C1 segment of cervical spinal cord (tissue), 14 donors: Measurements from ENCODE around the gene THBS4.
A peak's percentile ranks its signal among the peaks of the same experiment; 100 is the strongest.
"Not testable (repeated sequence)": the region's sequence is repeated elsewhere in the genome, so short reads cannot be mapped to it uniquely, and the experiment has no call there.

Experiments used
- DNase-seq, 14 donors: peaks; one replicate each; lab custom pipeline; 2025; lab: John Stamatoyannopoulos, UW

THBS4 gene

DNA sequence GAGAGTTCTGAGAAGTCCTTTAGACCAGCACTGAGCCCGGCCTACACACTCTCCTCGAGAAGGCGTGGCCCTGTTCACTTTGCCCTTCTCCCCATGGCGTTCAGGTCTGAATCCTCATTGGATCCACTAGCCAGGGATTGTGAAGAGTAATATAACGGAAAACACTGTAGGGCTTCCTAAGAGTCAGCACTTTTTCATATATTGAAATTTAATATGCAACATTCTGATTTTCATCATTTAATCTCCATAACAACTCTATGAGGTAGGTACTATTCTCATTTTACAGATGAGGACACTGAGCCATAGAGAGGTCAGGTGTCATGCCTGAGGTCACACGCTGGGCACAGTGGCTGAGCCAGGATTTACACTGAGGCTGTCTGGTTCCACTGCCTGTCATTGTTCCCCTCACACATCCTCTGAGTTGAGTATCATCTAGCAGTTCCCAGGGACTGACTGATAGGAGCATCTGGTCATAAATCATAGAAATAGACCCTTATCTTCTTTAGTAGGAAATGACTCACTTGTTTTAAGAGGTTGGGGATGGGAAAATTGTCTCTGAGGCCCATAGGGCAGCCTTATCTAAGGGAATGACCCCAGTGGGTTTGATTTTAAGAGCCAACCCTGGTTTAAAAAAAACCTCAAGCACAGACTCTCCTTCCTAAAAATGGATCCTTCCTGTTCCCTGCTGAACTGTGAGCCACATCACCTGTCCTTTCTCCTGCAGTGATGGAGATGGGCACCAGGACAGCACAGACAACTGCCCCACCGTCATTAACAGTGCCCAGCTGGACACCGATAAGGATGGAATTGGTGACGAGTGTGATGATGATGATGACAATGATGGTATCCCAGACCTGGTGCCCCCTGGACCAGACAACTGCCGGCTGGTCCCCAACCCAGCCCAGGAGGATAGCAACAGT lies 41.2 kb downstream of the THBS4 start:
- DNase-seq = no peak

DNA sequence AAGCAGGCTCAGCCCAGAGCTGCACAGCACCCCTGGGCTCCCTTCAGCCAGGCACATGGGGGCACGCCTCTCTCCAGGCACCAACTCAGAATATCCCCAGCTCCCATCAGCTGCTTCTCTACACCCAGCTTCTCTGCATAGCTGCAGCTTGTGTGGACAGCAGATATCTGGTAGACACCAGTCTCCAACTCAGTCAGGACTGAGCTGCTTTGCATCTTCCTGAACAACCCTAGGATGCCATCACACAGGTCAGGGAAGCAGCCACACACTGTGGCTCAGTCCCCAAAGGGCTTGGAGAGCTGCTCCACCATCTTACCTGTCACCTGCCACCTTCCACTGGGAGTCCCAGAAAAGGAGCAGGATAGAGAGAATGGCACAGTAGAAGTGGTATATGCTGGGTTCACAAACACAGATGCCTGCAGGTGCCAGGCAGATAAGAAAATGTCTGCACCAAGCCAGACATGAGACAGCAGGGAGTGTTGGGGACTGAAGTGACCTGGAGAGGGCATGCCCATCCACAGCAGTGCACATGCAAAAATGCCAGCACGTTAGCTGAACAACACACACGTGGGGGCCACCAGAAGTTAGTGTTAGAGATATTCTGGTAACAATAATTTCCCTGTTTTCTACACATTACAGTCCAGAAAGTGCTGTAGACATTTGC lies 42.0 kb downstream of the THBS4 start:
- no peak for DNase-seq

DNA sequence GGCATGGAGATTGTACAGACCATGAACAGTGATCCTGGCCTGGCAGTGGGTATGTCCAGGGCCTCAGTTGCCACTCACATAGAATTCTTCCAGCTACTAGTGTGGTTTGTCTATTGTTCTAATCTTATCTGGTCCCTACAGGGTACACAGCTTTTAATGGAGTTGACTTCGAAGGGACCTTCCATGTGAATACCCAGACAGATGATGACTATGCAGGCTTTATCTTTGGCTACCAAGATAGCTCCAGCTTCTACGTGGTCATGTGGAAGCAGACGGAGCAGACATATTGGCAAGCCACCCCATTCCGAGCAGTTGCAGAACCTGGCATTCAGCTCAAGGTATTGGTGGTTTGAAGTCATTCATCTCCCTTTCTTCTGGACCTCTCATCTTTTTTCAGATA lies 43.8 kb downstream of the THBS4 start:
- DNase-seq = no peak

DNA sequence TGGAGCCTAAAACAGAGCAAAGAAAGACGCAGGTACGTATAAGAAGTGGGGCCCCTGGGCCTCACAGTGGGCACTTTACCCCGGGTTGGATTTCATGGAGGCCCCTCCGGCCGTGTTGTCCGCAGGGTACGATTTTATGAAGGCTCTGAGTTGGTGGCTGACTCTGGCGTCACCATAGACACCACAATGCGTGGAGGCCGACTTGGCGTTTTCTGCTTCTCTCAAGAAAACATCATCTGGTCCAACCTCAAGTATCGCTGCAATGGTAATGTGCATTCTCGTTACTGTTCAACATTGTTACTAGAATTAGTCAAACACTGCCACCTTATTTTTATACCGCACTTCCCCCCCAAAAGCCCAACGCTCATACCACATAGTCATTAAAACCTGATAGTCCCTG lies 47.1 kb downstream of the THBS4 start:
- no peak for DNase-seq

- DNase-seq = peak in 12 of 14 donors; percentile 14 to 74 (median 50)
Observed at GRCh38 chr5:80082731-80083100, 47.6 kb downstream of the THBS4 start.

DNA sequence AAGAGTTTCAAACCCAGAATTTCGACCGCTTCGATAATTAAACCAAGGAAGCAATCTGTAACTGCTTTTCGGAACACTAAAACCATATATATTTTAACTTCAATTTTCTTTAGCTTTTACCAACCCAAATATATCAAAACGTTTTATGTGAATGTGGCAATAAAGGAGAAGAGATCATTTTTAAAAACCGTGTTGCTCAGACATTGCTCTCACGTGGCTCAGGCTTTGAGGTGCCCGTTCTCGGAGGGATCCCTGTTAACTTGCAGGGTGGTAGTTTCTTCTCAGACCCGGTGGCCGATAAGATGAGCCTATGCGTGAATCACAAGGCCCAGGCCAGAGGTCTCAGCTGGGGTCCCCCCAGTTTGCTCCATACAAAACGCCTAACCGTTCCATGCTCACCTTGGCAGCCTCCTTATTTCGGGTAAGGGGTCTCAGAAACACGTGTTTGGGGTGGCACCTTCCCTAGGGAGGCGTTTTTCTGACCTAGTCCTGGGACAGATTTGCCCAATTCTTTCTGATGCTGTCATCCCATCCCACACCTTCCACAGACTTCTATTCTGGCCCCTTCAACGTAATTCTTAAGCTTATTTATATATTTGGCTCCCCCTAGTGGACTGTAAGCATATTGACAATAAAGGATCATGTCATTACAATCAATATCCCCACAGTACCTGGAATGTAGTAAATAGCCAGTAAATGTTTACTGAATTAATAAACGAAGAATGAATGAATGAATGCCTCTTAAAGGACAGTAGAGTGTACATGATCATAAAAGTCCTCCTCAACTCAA lies 48.1 kb downstream of the THBS4 start:
- DNase-seq = peak in 8 of 14 donors; percentile 7 to 54 (median 28)

DNA sequence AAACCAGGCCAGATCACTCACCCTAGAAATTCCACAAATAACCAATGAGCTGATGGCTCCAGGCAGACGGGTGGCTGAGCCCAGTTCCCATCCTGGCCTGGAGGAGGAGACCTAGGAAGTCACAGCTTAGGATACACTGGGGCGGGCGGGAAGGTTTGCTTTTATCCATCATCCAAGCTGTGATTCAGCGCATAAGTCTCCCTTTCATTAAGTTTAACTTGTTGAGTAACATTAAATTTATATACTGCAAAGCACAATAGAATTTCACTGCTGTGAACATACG lies 55.7 kb downstream of the THBS4 start:
- DNase-seq = no peak

DNA sequence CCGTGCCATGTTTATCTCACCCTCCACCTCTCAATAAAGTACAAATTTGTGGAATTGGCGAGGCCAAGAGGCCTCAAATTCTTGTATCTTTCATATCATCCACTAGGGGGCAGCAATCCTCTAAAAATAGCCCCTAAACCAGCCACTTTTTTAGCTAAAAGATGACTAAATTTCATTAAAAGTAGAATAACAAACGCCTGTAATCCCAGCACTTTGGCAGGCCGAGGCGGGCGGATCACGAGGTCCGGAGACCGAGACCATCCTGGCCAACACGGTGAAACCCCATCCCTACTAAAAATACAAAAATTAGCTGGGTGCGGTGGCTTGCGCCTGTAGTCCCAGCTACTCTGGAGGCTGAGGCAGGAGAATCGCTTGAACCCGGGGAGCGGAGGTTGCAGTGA lies 56.6 kb downstream of the THBS4 start:
- DNase-seq = peak in 4 of 14 donors; percentile 11 to 49 (median 22)

DNA sequence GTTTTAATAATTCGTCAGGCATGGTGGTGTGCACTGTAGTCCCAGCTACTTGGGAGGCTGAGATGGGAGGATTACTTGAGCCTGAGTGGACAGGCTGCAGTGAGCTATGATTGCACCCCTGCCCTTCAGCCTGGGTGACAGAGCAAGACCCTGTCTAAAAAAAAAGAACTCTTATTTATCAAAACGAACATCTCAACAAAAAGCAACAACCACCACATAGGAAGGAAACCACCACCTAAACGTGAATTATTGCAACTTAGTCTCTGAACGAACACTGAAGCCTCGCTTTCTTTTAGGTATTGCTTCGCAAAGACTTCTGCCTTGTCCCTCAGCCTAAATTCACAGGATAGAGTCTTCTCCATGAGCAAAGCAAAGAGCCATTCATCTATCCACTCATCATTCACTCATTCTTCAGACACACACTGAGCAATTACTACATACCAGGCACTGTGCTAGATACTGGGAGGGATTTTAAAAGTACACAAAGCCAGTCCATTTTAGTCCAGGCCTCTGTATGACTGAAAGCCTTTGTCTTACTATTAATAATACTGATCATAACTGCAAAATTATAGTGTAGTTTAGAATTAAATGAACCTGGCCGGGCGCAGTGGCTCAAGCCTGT lies 57.4 kb downstream of the THBS4 start:
- no peak for DNase-seq

DNA sequence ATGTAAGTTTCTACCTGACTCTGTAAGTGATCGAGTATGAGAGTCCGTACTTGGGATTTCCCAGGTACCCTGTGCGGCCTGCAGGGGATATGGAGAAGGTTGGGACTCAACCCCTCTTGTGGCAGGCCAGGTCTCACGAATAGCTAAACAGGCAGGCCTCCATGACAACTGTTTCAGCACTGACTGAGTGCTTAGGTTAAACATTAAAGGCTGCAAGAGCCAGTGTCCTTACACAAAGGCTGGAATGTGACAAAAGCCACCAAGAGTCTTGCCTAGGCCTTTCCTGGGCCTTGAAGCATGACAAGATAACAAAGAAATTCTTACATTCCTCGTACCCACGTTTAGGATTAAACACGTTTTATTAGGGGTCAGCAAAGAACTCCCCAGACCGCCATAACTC lies 58.6 kb downstream of the THBS4 start:
- DNase-seq = no peak

GRCh38 chr5:80094236-80094738 lies 59.1 kb downstream of the THBS4 start:
- no peak for DNase-seq

- DNase-seq = no peak
Observed at GRCh38 chr5:80097451-80097850, 62.3 kb downstream of the THBS4 start.

GRCh38 chr5:80101993-80102392 lies 66.8 kb downstream of the THBS4 start:
- DNase-seq = no peak

DNA sequence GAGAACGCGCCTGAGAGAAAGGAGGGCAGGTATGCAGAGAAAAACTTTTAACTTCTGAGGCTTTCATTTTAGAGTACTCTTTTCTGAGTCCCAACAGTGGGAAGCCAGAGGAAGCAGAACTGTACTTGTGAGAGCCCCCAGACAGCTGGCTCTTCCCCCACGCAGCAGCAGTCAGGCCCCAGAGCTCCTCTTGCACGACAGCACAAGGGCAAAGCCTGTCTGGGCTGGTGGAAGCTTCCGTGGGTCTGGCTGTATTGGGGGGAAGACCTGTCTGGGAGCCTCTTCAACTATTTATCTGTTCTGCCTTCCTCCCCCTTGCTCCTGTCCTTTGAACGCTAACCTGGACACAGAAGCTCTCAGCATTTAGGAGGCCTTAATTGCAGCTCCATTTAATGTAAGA lies 68.2 kb downstream of the THBS4 start:
- DNase-seq = no peak

GRCh38 chr5:80105698-80106439 lies 70.7 kb downstream of the THBS4 start:
- DNase-seq = no peak

GRCh38 chr5:80106916-80107315 lies 71.8 kb downstream of the THBS4 start:
- no peak for DNase-seq

- peak in 9 of 14 donors; percentile 6 to 60 (median 29) for DNase-seq
Observed at GRCh38 chr5:80109646-80110478, 74.7 kb downstream of the THBS4 start.

GRCh38 chr5:80111376-80111990 lies 76.3 kb downstream of the THBS4 start:
- not testable (repeated sequence) for DNase-seq

- DNase-seq = no peak
Observed at GRCh38 chr5:80114860-80115259, 79.7 kb downstream of the THBS4 start.

- no peak for DNase-seq
Observed at GRCh38 chr5:80116000-80116399, 80.9 kb downstream of the THBS4 start.
